ENCODE data around the gene HS3ST6.
"Not testable (repeated sequence)": the region's sequence is repeated elsewhere in the genome, so short reads cannot be mapped to it uniquely, and the experiment has no call there.

HS3ST6 gene

GRCh38 chr16:1929578-1930337 lies 11.5 kb upstream of the HS3ST6 start:
- FAIRE-seq = peak; percentile 96

GRCh38 chr16:1929105-1929504 lies 10.9 kb upstream of the HS3ST6 start:
- no peak for TF ChIP-seq SPI1 (IDR thresholded peaks at IDR 0.05; ENCODE audit: low read depth, low read length)
- TF ChIP-seq POLR2AphosphoS5 (IDR thresholded peaks at IDR 0.05; ENCODE audit: low read depth, low read length) = no peak
- TF ChIP-seq POU2F2 (IDR thresholded peaks at IDR 0.05; ENCODE audit: low read depth, low read length) = no peak
- TF ChIP-seq POLR2A (IDR thresholded peaks at IDR 0.05; ENCODE audit: low read depth, low read length) = no peak
- no peak for TF ChIP-seq TAF1 (IDR thresholded peaks at IDR 0.05; ENCODE audit: low read depth, low read length)
- no peak for TF ChIP-seq PAX5 (IDR thresholded peaks at IDR 0.05; ENCODE audit: insufficient read depth, low read length, severe bottlenecking)
- DNase-seq (ENCODE audit: insufficient read length, low spot score) = no peak
- FAIRE-seq = no peak

More at GRCh38 chr16:1929578-1930337, 11.5 kb upstream of the HS3ST6 start:
- peak; percentile 100 for DNase-seq (ENCODE audit: insufficient read length, low spot score)
- TF ChIP-seq POLR2AphosphoS5 (IDR thresholded peaks at IDR 0.05; ENCODE audit: low read depth, low read length) (no peak), SPI1 (IDR thresholded peaks at IDR 0.05; ENCODE audit: low read depth, low read length) (no peak), POU2F2 (IDR thresholded peaks at IDR 0.05; ENCODE audit: low read depth, low read length) (no peak), PAX5 (IDR thresholded peaks at IDR 0.05; ENCODE audit: insufficient read depth, low read length, severe bottlenecking) (no peak), TAF1 (IDR thresholded peaks at IDR 0.05; ENCODE audit: low read depth, low read length) (no peak), POLR2A (IDR thresholded peaks at IDR 0.05; ENCODE audit: low read depth, low read length) (no peak)

- TF ChIP-seq SPI1 (IDR thresholded peaks at IDR 0.05; ENCODE audit: low read depth, low read length) = no peak
- TF ChIP-seq POLR2AphosphoS5 (IDR thresholded peaks at IDR 0.05; ENCODE audit: low read depth, low read length) = no peak
- no peak for TF ChIP-seq POLR2A (IDR thresholded peaks at IDR 0.05; ENCODE audit: low read depth, low read length)
- TF ChIP-seq POU2F2 (IDR thresholded peaks at IDR 0.05; ENCODE audit: low read depth, low read length) = no peak
- no peak for TF ChIP-seq TAF1 (IDR thresholded peaks at IDR 0.05; ENCODE audit: low read depth, low read length)
- no peak for TF ChIP-seq PAX5 (IDR thresholded peaks at IDR 0.05; ENCODE audit: insufficient read depth, low read length, severe bottlenecking)
- DNase-seq (ENCODE audit: insufficient read length, low spot score) (no peak), FAIRE-seq (no peak)
Observed at GRCh38 chr16:1926271-1926670, 8.1 kb upstream of the HS3ST6 start.

- DNase-seq (ENCODE audit: insufficient read length, low spot score) = no peak
- no peak for FAIRE-seq
- TF ChIP-seq TAF1 (IDR thresholded peaks at IDR 0.05; ENCODE audit: low read depth, low read length) (no peak), POU2F2 (IDR thresholded peaks at IDR 0.05; ENCODE audit: low read depth, low read length) (no peak), POLR2AphosphoS5 (IDR thresholded peaks at IDR 0.05; ENCODE audit: low read depth, low read length) (no peak), SPI1 (IDR thresholded peaks at IDR 0.05; ENCODE audit: low read depth, low read length) (no peak), POLR2A (IDR thresholded peaks at IDR 0.05; ENCODE audit: low read depth, low read length) (no peak), PAX5 (IDR thresholded peaks at IDR 0.05; ENCODE audit: insufficient read depth, low read length, severe bottlenecking) (no peak)
Observed at GRCh38 chr16:1924095-1924494, 5.9 kb upstream of the HS3ST6 start.

DNA sequence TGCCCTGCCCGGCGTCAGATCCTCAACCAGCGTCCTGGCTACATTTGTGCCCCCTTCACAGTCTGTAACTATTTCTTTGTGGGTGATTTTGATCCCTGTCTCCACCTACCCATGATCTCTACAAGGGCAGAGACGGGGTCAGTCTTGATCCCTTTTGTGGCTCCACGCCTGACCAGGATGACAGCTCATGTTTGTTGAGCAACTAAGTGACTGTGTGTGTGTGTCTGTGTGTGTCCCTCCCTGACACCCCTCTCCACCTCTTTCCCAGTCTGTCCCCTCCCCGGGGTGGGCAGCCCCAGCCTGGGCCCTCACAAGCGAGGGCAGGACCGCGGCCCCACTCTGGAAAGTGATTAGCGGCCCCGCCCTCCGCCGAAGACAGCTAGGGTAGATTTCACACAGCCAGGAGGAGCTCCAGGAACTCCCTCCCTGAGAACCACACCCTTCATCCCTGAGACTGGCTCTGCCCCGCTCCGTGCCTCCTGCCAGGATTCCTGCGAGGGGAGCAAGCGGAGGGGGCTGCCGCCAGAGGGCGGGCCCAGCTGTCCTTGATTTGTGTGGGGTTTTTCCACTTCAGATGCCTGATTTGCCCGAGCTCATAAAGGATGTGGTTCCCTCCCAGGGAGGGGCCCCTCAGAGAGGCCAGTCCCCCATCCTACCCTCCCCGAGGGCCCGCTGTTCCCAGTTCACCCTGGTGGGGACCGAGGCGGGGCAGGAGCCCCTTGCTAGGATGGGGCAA lies 5.3 kb upstream of the HS3ST6 start:
- TF ChIP-seq POU2F2 (IDR thresholded peaks at IDR 0.05; ENCODE audit: low read depth, low read length) (no peak), POLR2AphosphoS5 (IDR thresholded peaks at IDR 0.05; ENCODE audit: low read depth, low read length) (no peak), POLR2A (IDR thresholded peaks at IDR 0.05; ENCODE audit: low read depth, low read length) (no peak), PAX5 (IDR thresholded peaks at IDR 0.05; ENCODE audit: insufficient read depth, low read length, severe bottlenecking) (no peak)
- no peak for FAIRE-seq
- no peak for DNase-seq (ENCODE audit: insufficient read length, low spot score)

DNA sequence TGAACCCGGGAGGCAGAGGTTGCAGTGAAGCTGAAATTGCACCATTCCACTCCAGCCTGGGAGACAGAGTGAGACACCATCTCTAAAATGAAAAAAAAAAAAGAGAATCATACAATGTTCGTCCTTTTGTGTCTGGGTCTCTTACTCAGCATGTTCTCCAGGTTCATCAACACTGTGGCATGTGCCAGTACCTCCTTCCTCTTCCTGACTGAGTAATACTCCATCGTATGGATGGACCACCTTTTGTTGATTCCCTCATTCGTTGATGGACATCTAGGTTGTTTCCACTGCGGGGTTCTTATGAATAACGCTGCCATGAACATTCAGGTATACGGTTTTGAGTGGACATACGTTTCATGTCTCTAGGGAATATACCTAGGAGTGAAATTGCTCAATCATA lies 4.1 kb upstream of the HS3ST6 start:
- no peak for TF ChIP-seq POU2F2 (IDR thresholded peaks at IDR 0.05; ENCODE audit: low read depth, low read length)
- TF ChIP-seq SPI1 (IDR thresholded peaks at IDR 0.05; ENCODE audit: low read depth, low read length) = no peak
- no peak for TF ChIP-seq POLR2AphosphoS5 (IDR thresholded peaks at IDR 0.05; ENCODE audit: low read depth, low read length)
- no peak for TF ChIP-seq POLR2A (IDR thresholded peaks at IDR 0.05; ENCODE audit: low read depth, low read length)
- no peak for TF ChIP-seq PAX5 (IDR thresholded peaks at IDR 0.05; ENCODE audit: insufficient read depth, low read length, severe bottlenecking)
- no peak for TF ChIP-seq TAF1 (IDR thresholded peaks at IDR 0.05; ENCODE audit: low read depth, low read length)
- DNase-seq (ENCODE audit: insufficient read length, low spot score) = no peak
- no peak for FAIRE-seq

DNA sequence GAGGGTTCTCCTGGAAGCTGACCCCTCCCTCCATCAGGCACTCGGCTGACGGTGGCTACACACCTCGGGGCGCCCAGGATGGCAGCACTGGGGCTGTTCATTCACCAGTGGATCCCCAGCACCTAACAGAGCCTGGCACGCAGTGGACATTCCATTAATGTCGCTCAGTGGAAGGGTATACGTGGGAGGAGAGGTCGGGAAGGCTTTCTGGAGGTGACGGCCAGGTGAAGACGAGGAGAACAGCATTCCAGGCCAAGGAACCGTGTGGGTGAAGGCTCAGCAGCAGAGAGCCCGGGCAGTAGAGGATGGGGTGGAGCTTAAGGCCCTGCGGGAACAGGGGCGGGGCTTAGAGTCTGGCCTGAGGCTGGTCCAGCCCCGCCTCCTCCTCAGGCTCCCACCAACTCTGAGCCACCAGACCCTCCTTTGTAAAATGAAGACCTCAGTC lies 2.5 kb upstream of the HS3ST6 start:
- FAIRE-seq = no peak
- TF ChIP-seq PAX5 (IDR thresholded peaks at IDR 0.05; ENCODE audit: insufficient read depth, low read length, severe bottlenecking) (no peak), SPI1 (IDR thresholded peaks at IDR 0.05; ENCODE audit: low read depth, low read length) (no peak), POLR2AphosphoS5 (IDR thresholded peaks at IDR 0.05; ENCODE audit: low read depth, low read length) (no peak), POLR2A (IDR thresholded peaks at IDR 0.05; ENCODE audit: low read depth, low read length) (no peak), POU2F2 (IDR thresholded peaks at IDR 0.05; ENCODE audit: low read depth, low read length) (no peak), TAF1 (IDR thresholded peaks at IDR 0.05; ENCODE audit: low read depth, low read length) (no peak)
- DNase-seq (ENCODE audit: insufficient read length, low spot score) = no peak

GRCh38 chr16:1920122-1920521 lies 1.9 kb upstream of the HS3ST6 start:
- DNase-seq (ENCODE audit: insufficient read length, low spot score); FAIRE-seq: not testable (repeated sequence)

DNA sequence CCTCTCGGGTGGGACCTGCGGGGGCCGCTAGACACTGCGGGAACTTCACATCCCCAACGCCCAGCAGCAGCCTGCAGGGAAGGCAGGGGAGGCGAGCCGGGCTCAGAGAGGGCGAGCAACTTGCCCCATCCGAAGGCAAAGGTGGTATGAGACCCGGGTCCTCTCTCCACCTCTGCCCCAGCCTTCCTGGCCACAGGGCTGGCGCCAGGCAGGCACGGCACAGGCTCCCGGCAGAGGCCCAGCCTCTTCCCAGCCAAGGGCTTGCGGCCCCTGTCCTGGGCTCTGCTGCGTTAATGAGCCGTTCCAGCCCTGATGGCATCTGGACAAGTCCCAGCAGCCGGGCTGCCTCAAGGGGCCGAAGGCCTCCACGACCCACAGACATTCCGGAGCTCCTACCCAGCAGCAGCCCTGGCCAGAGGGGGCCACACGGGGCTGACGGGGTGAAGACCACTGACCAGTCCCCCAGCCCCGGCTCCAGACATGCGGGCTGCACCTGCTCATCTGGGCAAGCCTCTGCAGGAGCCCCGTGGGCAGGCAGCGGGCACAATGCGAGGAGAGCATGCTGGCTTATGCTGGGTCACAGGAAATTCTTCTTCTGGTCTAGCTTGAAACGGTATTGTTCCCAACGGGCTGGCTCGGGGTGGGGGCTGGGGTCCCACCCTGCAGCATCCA lies 1.2 kb upstream of the HS3ST6 start:
- FAIRE-seq (no peak), DNase-seq (ENCODE audit: insufficient read length, low spot score) (no peak)
- TF ChIP-seq POLR2AphosphoS5 (IDR thresholded peaks at IDR 0.05; ENCODE audit: low read depth, low read length) = no peak

All from GM12891 (cell line).